Measurements from ENCODE around the gene TRIM62.
A peak's percentile ranks its signal among the peaks of the same experiment; 100 is the strongest.

TRIM62 gene

DNA sequence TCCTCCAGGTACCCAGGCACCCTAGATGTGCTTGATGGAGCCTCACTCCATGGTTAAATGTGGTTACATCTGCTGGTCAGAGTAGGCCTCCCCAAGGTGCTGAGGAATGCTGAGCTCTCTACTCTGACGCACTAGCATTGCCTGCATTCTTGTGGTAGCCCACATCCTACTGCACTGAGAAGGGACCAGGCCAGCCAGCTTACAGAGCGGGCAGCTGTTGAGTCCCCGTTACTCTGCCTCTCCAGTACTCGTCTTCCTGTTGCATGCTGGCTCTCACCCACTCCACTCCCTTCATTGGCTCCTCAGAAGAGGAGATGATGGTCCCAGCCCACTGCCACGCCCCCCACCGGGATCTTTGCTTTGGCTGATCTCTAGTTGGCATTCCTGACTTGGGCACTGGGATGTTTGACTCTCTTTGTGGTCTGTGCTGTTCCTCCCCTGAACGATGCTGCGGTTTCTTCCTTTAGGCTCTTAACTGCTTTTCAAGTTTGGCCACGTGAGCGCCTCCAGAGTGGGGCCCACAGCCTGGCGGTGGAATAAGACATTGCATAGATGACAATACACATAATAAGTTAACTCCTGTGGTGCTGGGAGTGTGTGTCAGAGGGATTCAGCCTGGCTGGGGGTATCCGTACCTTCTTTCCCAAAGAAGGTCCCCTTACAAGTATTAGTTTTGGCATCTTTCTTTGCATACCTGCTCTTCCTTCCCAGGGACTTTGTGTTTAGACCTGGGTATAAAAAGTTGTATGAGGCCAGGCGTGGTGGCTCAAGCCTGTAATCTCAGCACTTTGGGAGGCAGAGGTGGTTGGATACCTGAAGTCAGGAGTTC is 82.3 kb downstream of the TRIM62 start:
- peak; percentile 98 for DNase-seq (ENCODE audit: low read depth, low spot score)

DNA sequence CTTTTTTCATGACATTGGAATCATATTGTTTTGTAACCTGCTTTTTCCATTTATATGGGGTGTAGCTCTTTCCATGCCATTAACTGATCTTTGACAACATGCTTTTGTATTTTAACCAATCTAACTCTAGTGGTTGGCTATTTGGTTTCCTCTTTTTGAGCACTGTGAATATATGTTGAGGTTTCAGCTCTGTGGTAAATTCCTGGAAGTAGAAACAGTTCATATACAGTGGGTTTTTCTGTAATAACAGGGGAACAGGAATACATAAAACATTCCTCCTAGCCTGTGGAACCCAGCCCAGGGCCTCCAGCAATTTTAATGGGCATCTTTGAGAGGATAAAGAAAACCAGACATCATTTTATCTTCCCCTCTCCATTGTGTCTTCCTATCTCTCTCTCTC is 83.5 kb downstream of the TRIM62 start:
- DNase-seq (ENCODE audit: low read depth, low spot score): no peak

DNA sequence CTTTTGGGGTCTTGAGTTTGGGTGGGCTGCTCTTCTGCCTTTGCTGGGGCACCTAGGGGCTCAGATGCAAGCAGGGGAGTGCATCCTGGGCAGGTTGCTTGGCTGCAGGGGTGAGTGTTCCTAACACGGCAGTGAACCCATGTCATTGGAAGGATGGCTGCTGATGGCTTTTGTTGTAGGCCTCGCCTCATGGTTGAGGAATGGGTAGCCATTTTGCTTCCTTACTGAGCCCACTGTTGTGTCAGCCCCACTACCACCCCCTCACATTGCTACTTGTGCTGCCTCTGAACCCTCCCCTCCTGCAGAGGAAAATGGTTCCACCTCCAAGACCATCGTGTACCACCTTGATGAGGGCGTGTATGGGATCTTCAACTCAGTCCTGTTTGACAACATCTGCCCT is 84.1 kb downstream of the TRIM62 start:
- no peak for DNase-seq (ENCODE audit: low read depth, low spot score)

DNA sequence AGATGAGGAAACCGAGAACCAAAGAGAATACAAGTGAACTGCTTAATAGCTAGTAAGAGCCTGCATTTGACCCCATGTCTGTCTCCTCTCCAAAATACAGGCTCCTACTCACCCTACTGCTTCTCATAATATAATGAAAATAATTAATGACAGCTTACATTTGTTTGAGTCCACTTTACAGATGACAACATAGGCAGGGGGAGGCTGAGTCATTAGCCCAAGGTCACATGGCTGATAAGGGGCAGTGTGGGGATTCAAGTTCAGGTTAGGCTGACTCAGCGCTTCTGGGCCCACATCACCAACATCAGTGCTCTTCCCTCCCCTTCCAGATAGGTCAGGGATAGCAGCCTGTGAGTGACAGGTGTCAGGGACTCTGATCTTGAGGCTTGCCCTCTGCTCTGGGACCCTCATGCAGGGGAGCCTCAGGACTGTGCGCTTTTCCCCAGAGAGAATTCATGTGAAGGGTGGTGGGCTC is 84.7 kb downstream of the TRIM62 start:
- no peak for DNase-seq (ENCODE audit: low read depth, low spot score)

DNA sequence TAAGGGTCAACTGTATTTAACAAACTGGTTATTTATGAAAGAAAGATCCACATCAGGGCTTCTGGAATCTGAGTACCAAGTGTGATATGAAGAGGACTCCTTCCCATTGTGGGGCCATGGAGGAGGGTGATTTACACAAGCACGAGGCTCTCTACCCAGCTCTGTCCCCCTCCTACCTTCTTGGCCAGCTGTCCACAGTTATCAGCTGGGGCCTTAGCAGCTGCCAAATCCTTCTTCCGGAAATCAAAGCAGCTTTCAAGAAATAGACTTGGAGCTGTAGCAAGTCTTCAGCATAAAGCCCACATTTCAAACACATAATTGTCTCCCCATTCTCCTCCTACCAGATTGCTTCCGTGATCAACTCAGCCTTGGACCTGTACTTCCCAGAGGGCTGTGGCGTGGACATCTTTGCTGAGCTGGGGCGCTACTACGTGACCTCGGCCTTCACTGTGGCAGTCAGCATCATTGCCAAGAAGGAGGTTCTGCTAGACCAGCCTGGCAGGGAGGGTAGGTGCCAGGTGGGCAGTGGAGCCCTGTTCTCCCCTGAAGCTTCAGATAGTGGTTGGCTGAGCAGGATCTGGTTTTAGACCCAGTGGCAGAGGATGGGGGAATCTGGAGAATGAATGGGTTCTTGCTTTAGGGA is 85.4 kb downstream of the TRIM62 start:
- no peak for DNase-seq (ENCODE audit: low read depth, low spot score)
